DOHH2 (cell line): ENCODE measurements around the gene ESYT3.

Experiments used
- EZH2phosphoT487 ChIP-seq: fragments of 200-600 bp; sonication (generic); IDR thresholded peaks from 2 replicates; pipeline ENCODE4 v1.6.1; 2017; ENCODE audit warnings: borderline replicate concordance, mild to moderate bottlenecking, antibody characterized with exemption, low read length, moderate library complexity, mixed read lengths
- TF ChIP-seq, protein P1 (sequence below): fragments of 200-600 bp; sonication (generic); IDR thresholded peaks from one replicate; pipeline ENCODE4 v1.5.1; 2014; ENCODE audit warnings: antibody characterized with exemption, mild to moderate bottlenecking, low read depth, low read length; ENCODE audit not compliant: poor library complexity, severe bottlenecking

DNA sequence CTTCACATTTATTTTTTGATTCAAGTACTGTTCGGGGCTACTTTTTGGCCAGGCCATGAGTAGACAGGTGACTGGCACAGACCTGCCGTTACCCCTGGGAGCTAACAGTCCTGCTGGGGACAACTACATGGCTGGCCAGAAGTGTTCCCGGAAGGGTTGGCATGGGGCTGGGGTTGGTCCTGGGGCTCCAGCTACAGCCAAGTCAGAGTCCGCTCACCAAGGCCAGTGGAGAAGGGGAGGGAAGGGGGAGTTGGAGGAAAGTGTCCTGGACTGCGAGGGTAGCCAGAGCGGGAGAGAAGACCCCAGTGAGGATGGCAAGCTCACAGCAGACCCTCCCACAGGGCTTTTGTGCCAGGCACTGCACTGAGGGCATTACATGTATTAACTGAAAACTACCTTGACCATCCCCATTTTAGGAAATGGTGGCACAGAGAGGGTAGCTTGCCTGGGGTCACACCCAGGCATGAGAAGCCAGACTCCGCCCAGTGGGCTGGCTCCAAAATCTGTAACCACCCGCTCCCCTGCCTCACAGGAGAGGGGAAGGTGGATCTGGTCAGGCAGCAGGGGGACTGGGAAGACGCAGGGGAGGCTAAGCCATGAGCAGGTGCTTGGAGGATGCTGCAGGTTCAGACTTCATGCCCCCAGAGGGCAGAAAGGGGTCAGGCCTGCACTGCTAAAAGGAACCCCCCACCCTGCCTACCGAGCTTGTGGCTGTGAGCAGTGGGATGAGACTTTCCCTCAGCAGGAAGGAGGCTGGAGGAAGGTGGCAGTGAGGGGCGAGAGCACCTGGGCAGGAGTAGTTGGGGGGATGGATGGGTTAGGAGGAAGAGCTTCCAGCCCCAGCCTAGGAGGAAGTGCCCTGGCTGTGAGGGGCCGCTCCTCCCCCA is 38.3 kb upstream of the ESYT3 start:
- TF ChIP-seq, protein P1, sequence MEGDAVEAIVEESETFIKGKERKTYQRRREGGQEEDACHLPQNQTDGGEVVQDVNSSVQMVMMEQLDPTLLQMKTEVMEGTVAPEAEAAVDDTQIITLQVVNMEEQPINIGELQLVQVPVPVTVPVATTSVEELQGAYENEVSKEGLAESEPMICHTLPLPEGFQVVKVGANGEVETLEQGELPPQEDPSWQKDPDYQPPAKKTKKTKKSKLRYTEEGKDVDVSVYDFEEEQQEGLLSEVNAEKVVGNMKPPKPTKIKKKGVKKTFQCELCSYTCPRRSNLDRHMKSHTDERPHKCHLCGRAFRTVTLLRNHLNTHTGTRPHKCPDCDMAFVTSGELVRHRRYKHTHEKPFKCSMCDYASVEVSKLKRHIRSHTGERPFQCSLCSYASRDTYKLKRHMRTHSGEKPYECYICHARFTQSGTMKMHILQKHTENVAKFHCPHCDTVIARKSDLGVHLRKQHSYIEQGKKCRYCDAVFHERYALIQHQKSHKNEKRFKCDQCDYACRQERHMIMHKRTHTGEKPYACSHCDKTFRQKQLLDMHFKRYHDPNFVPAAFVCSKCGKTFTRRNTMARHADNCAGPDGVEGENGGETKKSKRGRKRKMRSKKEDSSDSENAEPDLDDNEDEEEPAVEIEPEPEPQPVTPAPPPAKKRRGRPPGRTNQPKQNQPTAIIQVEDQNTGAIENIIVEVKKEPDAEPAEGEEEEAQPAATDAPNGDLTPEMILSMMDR, result no peak
- TF ChIP-seq EZH2phosphoT487, result no peak
